ENCODE results near the gene CNPY4.
A peak's percentile ranks its signal among the peaks of the same experiment; 100 is the strongest.

Gene CNPY4

GRCh38 chr7:100077205-100077604, 42.2 kb upstream of the CNPY4 start:
- no peak for TF ChIP-seq CTCF (IDR thresholded peaks at IDR 0.05; ENCODE audit: insufficient read depth, low read depth, low read length, missing control alignments)
- H3K4me3 ChIP-seq (ENCODE audit: low read depth, low read length) = no peak overlapping the region

GRCh38 chr7:100079024-100079560, 40.3 kb upstream of the CNPY4 start:
- no peak overlapping the region for H3K4me3 ChIP-seq (ENCODE audit: low read depth, low read length)
- DNase-seq (ENCODE audit: low read depth) = no peak
- TF ChIP-seq CTCF (IDR thresholded peaks at IDR 0.05; ENCODE audit: insufficient read depth, low read depth, low read length, missing control alignments) = no peak

More at GRCh38 chr7:100077205-100077604, 42.2 kb upstream of the CNPY4 start:
- no peak for DNase-seq (ENCODE audit: low read depth)

- H3K4me3 ChIP-seq (ENCODE audit: low read depth, low read length) = peak overlapping the region; percentile 78
- no peak for DNase-seq (ENCODE audit: low read depth)
- no peak for TF ChIP-seq CTCF (IDR thresholded peaks at IDR 0.05; ENCODE audit: insufficient read depth, low read depth, low read length, missing control alignments)
Observed at GRCh38 chr7:100080907-100081534, 38.4 kb upstream of the CNPY4 start.

- peak within 1 kb of the TSS; percentile 78 for H3K4me3 ChIP-seq (ENCODE audit: low read depth, low read length)
- DNase-seq (ENCODE audit: low read depth) = peak; percentile 100
- TF ChIP-seq CTCF (IDR thresholded peaks at IDR 0.05; ENCODE audit: insufficient read depth, low read depth, low read length, missing control alignments) = peak; percentile 88
Observed at GRCh38 chr7:100081535-100082102, 37.8 kb upstream of the CNPY4 start, which contains the start of gene ZNF3. Gene ZNF3, minus strand, starts transcription at chr7:100081723. Its CDS starts 4,366 bp downstream, at chr7:100077357.

GRCh38 chr7:100082978-100083377, 36.5 kb upstream of the CNPY4 start:
- DNase-seq (ENCODE audit: low read depth) = no peak
- no peak overlapping the region for H3K4me3 ChIP-seq (ENCODE audit: low read depth, low read length)
- TF ChIP-seq CTCF (IDR thresholded peaks at IDR 0.05; ENCODE audit: insufficient read depth, low read depth, low read length, missing control alignments) = no peak

GRCh38 chr7:100085515-100085914, 33.9 kb upstream of the CNPY4 start:
- no peak overlapping the region for H3K4me3 ChIP-seq (ENCODE audit: low read depth, low read length)
- TF ChIP-seq CTCF (IDR thresholded peaks at IDR 0.05; ENCODE audit: insufficient read depth, low read depth, low read length, missing control alignments) = no peak
- DNase-seq (ENCODE audit: low read depth) = no peak
